GM12878 (cell line): ENCODE data around the gene AP1M1. TPM values are rescaled to one million over a fixed set of nuclear protein-coding genes. Genes with fewer than 3 reads are reported as not detected.

ENCODE experiments used
- ATAC-seq: fragments of 200-7000 bp; cut with Tn5 transposase; 3 replicates; pipeline ENCODE4 v1.9.1; 2020; ENCODE audit warnings: mild to moderate bottlenecking, moderate library complexity
- BruUV-seq: library from RNA; stranded (reverse); fragments of 400-500 nt; replicated peaks from 2 replicates; lab custom pipeline; 2021; lab: Mats Ljungman, UMichigan
- CTCF ChIA-PET: fragments of 300-600 bp; sonication (Branson Sonifier 250); formaldehyde crosslinking; extraction: SDS; loops from one replicate; lab custom pipeline; 2021; ENCODE audit warnings: inconsistent platforms; lab: Yijun Ruan, JAX
- POLR2A ChIA-PET: fragments of 350-600 bp; formaldehyde crosslinking; extraction: SDS; loops from one replicate; lab custom pipeline; 2021; ENCODE audit warnings: inconsistent platforms; lab: Charles Lee
- RAD21 ChIA-PET: fragments of 300-600 bp; sonication (Branson Sonifier 250); formaldehyde crosslinking; loops from one replicate; lab custom pipeline; 2023; ENCODE audit warnings: antibody characterized with exemption; ENCODE audit not compliant: unreplicated experiment; lab: Charles Lee
- SMC1A ChIA-PET: fragments of 300-600 bp; sonication (Branson Sonifier 250); formaldehyde crosslinking; loops from one replicate; lab custom pipeline; 2023; ENCODE audit not compliant: unreplicated experiment, uncharacterized antibody; lab: Charles Lee
- DNase-seq: peaks from one replicate; pipeline ENCODE4 v3.0.0-alpha.2; 2011; ENCODE audit warnings: low read depth, low spot score
- FAIRE-seq: peaks from 3 replicates; lab custom pipeline; 2011; peaks lifted over from hg19 to GRCh38; lab: Jason Lieb, UNC
- H2AFZ ChIP-seq: 2 replicates; pipeline ENCODE4 v1.6.0; 2011; ENCODE audit warnings: low read depth, low read length, control low read depth; ENCODE audit not compliant: control insufficient read depth
- H3K27ac ChIP-seq: 2 replicates; pipeline ENCODE4 v1.5.1; 2011; ENCODE audit warnings: control low read depth; ENCODE audit not compliant: control insufficient read depth, insufficient read depth
- H3K27me3 ChIP-seq, 2 experiments: replicated peaks in 1 of 2; 2 replicates each; pipeline versions ENCODE4 v1.6.0 to v1.6.1; 2011; ENCODE audit warnings: low read length in 1 of 2; ENCODE audit not compliant: control insufficient read depth in 2 of 2, insufficient read depth in 2 of 2
- H3K36me3 ChIP-seq, 2 experiments: 2 replicates each; pipeline ENCODE4 v1.5.1; 2011; ENCODE audit warnings: low read length in 1 of 2; ENCODE audit not compliant: control insufficient read depth in 2 of 2, insufficient read depth in 2 of 2
- H3K4me1 ChIP-seq: 2 replicates; pipeline ENCODE4 v1.6.1; 2011; ENCODE audit warnings: mild to moderate bottlenecking, low read length, moderate library complexity, mixed read lengths; ENCODE audit not compliant: control insufficient read depth, insufficient read depth
- H3K4me2 ChIP-seq: 2 replicates; pipeline ENCODE4 v1.6.0; 2011; ENCODE audit warnings: control low read depth; ENCODE audit not compliant: control insufficient read depth, insufficient read depth
- H3K4me3 ChIP-seq: fragments of 200-600 bp; sonication (generic); 2 replicates; pipeline ENCODE4 v1.5.1; 2016
- H3K79me2 ChIP-seq: 2 replicates; pipeline ENCODE4 v1.6.0; 2011; ENCODE audit warnings: low read length; ENCODE audit not compliant: control insufficient read depth, insufficient read depth
- H3K9ac ChIP-seq: 2 replicates; pipeline ENCODE4 v1.8.0; 2011; ENCODE audit warnings: low read length, control low read depth, mixed read lengths; ENCODE audit not compliant: control insufficient read depth, insufficient read depth
- H3K9me3 ChIP-seq: replicated peaks from 3 replicates; pipeline ENCODE4 v1.5.1; 2011; ENCODE audit warnings: mild to moderate bottlenecking, low read length; ENCODE audit not compliant: control insufficient read depth, insufficient read depth
- H4K20me1 ChIP-seq: 2 replicates; pipeline ENCODE4 v1.6.0; 2011; ENCODE audit not compliant: control insufficient read depth, insufficient read depth
- ETV6 ChIP-seq, 2 experiments: fragments of 450-650 bp in 1 of 2; IDR thresholded peaks in 1 of 2; conservative IDR thresholded peaks in 1 of 2; 2 replicates each; pipeline ENCODE4 v1.6.1; 2014; ENCODE audit warnings: antibody characterized with exemption in 1 of 2, borderline replicate concordance in 1 of 2, low read depth in 1 of 2, mild to moderate bottlenecking in 1 of 2, moderate library complexity in 1 of 2
- IKZF1 ChIP-seq: fragments of 450-650 bp; conservative IDR thresholded peaks from 2 replicates; pipeline ENCODE4 v1.6.1; 2017; ENCODE audit warnings: antibody characterized with exemption, mild to moderate bottlenecking
- POLR2A ChIP-seq: IDR thresholded peaks from 2 replicates; pipeline ENCODE4 v1.6.1; 2011; ENCODE audit warnings: low read depth, mild to moderate bottlenecking, low read length
- USF2 ChIP-seq: IDR thresholded peaks from 2 replicates; pipeline ENCODE4 v1.6.1; 2011; ENCODE audit warnings: low read depth, low read length, improper control_type of control experiment, borderline replicate concordance
- WGBS: methylation state at CpG from one replicate; pipeline ENCODE4 v1.1.6; 2016; ENCODE audit warnings: low lambda C conversion rate; ENCODE audit not compliant: insufficient replicate concordance, insufficient coverage; ENCODE audit errors: missing lambda C conversion rate; 5-methylcytosine and 5-hydroxymethylcytosine counted together
- in situ Hi-C: fragments of 300-500 bp; cut with MboI; formaldehyde crosslinking; loops from 9 replicates; pipeline ENCODE4 v1.14.3; 2018; ENCODE audit warnings: mixed read lengths
- intact Hi-C: fragments of 100-400 bp; cut with micrococcal nuclease; formaldehyde crosslinking; loops from one replicate; pipeline ENCODE4 v1.14.2; 2022; ENCODE audit not compliant: unreplicated experiment
- polyA plus RNA-seq, 11 experiments: library from polyadenylated mRNA; depleted of rRNA in 4 of 11; unstranded in 6 of 11; stranded (reverse) in 5 of 11; fragments of >200 nt; fragmentation: Nextera tagmentation in 4 of 11; fragmentation: Illumina TruSeq in 1 of 11; extraction: Ambion mirVana in 4 of 11; extraction: Trizol in 1 of 11; gene quantifications; 1 replicate in 1 of 11; 2 replicates in 10 of 11; pipeline versions ENCODE4 v1.2.1 to v1.2.3, GENCODE V29; 2011 to 2016; ENCODE audit warnings: inconsistent platforms in 2 of 11, missing spikeins in 2 of 11, low read depth in 1 of 11
- total RNA-seq, 4 experiments: library from RNA; depleted of rRNA in 3 of 4; stranded (reverse); fragments of >200 nt in 3 of 4; fragmentation: Illumina TruSeq in 1 of 4; extraction: Trizol in 1 of 4; gene quantifications; 2 replicates each; pipeline versions ENCODE4 v1.2.1 to v1.2.3, GENCODE V29; 2013 to 2021
- TF ChIP-seq, protein P1 (sequence below): fragments of 450-650 bp; IDR thresholded peaks from 2 replicates; pipeline ENCODE4 v1.6.1; 2017; ENCODE audit warnings: antibody characterized with exemption, mild to moderate bottlenecking, moderate library complexity

The AP1M1 gene
- total and polyA plus RNA-seq, 10 of the 15 experiments (the other 5 are each of a cell fraction or from before 2014, with no cell fraction given): 1.0 to 116 (median 44.7) TPM

DNA sequence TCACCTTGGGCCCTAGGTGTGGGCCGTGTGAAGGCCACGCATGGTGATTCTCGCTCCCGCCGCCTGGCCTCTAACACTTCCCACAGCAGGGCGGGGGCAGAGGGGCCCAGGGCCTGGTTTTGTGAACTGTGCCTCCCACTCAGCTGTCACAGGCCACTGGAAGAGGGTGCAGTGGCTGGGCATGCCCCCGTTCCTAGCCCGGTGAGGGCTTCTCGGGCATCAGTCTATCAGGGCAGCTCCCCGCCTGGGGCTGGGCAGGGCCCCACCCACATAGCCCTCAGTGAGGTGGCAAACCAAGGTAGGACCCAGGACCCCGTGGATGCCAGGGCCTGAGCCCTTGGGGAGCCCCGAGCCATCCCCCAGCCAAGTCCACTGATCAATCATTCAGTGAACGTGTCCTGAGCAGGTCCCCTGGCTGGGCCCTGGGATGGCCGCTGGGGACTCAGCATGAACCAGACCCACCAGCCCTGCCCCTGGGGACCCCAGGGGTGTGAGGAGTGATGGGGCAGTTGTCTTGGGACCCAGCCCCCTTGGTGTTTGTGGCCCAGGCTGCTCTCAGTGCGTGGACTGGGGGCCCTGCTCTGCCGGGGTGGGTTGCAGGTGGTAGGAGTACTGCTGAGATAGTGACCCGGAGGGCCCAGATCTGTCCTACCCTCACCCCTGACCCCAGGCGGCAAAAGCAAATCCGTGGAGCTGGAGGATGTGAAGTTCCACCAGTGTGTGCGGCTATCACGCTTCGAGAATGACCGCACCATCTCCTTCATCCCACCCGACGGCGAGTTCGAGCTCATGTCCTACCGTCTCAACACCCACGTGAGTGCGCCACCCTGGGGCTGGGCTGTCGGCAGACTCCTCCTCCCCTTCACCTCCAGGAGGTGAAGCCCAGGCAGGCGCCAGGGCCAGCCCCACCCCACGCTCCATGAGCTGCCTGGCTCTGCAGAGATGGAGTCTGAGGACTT, 29.4 kb downstream of the AP1M1 start:
- intact Hi-C loops (no loop called here), in situ Hi-C loops (no loop called here)
- no peak for FAIRE-seq
- H4K20me1 ChIP-seq: no peaks in the 10 kb centered on the region
- peaks cover 12 to 37% of the 10 kb centered on the region in 2 experiments; a peak in 3 of 4 replicates for H3K36me3 ChIP-seq
- no peak overlapping the region for H3K27ac ChIP-seq
- ChIA-PET POLR2A (no interaction called here), RAD21 (no interaction called here), SMC1A (no interaction called here), CTCF (no interaction called here)
- BruUV-seq: no TSS peak
- no peaks in the 10 kb centered on the region for H3K9me3 ChIP-seq
- H3K4me2 ChIP-seq: no peak overlapping the region
- no peaks in the 10 kb centered on the region for H3K4me1 ChIP-seq
- ATAC-seq: no peak
- no peak overlapping the region for H3K9ac ChIP-seq
- no peak overlapping the region for H3K4me3 ChIP-seq
- no peak for DNase-seq
- WGBS: 88% methylated on average over 33 of the region's 33 CpGs
- no peaks in the 10 kb centered on the region for H3K27me3 ChIP-seq
- TF ChIP-seq POLR2A (peak; percentile 10; the same call in 1 of the 2 replicates), USF2 (no peak)
- TF ChIP-seq, all 136 proteins: peak for 1
- no peaks in the 10 kb centered on the region for H3K79me2 ChIP-seq
- H2AFZ ChIP-seq: no peak overlapping the region

GRCh38 chr19:16227837-16228636, 30.3 kb downstream of the AP1M1 start:
- Histone ChIP-seq H3K9me3 (no peaks in the 10 kb centered on the region), H3K4me1 (no peaks in the 10 kb centered on the region), H3K36me3 (peaks cover 9 to 37% of the 10 kb centered on the region in 2 experiments; a peak in 3 of 4 replicates), H4K20me1 (no peaks in the 10 kb centered on the region), H3K27ac (no peak overlapping the region), H3K79me2 (no peaks in the 10 kb centered on the region), H3K4me2 (no peak overlapping the region), H3K4me3 (no peak overlapping the region), H3K27me3 (no peaks in the 10 kb centered on the region), H3K9ac (no peak overlapping the region), H2AFZ (no peak overlapping the region)
- intact Hi-C loops: no loop called here
- DNase-seq (no peak), FAIRE-seq (no peak), ATAC-seq (no peak)
- SMC1A ChIA-PET: no interaction called here
- RAD21 ChIA-PET: no interaction called here
- POLR2A ChIA-PET: no interaction called here
- WGBS: 95% methylated on average over 21 of the region's 21 CpGs
- CTCF ChIA-PET: no interaction called here
- BruUV-seq: no TSS peak
- in situ Hi-C loops: no loop called here
- TF ChIP-seq IKZF1: no peak
- TF ChIP-seq ETV6 (conservative IDR thresholded peaks at IDR 0.05 in 1 of 2, IDR thresholded peaks at IDR 0.05 in 1 of 2; ENCODE audit: borderline replicate concordance in 1 of 2, low read depth in 1 of 2): no peak
- TF ChIP-seq, protein P1, sequence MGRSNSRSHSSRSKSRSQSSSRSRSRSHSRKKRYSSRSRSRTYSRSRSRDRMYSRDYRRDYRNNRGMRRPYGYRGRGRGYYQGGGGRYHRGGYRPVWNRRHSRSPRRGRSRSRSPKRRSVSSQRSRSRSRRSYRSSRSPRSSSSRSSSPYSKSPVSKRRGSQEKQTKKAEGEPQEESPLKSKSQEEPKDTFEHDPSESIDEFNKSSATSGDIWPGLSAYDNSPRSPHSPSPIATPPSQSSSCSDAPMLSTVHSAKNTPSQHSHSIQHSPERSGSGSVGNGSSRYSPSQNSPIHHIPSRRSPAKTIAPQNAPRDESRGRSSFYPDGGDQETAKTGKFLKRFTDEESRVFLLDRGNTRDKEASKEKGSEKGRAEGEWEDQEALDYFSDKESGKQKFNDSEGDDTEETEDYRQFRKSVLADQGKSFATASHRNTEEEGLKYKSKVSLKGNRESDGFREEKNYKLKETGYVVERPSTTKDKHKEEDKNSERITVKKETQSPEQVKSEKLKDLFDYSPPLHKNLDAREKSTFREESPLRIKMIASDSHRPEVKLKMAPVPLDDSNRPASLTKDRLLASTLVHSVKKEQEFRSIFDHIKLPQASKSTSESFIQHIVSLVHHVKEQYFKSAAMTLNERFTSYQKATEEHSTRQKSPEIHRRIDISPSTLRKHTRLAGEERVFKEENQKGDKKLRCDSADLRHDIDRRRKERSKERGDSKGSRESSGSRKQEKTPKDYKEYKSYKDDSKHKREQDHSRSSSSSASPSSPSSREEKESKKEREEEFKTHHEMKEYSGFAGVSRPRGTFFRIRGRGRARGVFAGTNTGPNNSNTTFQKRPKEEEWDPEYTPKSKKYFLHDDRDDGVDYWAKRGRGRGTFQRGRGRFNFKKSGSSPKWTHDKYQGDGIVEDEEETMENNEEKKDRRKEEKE: no peak
